Thoracic aorta (tissue), 2 donors: ENCODE data around the gene PEPD. TPM values are rescaled to one million over a fixed set of nuclear protein-coding genes. Genes with fewer than 3 reads are reported as not detected.

Experiments used
- ATAC-seq: fragments of 150-250 bp; one replicate; pipeline ENCODE4 v1.8.0; 2017; ENCODE audit warnings: low read depth; ENCODE audit not compliant: insufficient number of reproducible peaks, low FRiP score
- DNase-seq: peaks from one replicate; pipeline ENCODE4 v3.0.0-alpha.2; 2020; ENCODE audit warnings: low spot score
- H3K27ac ChIP-seq, 2 donors: fragments of 200-600 bp; sonication (generic); 1 replicate in 1 of 2; 2 replicates in 1 of 2; pipeline ENCODE4 v1.5.1; 2016; ENCODE audit warnings: mild to moderate bottlenecking in 2 of 2, moderate library complexity in 2 of 2
- H3K27me3 ChIP-seq: fragments of 200-600 bp; sonication (generic); replicated peaks from 2 replicates; pipeline ENCODE4 v1.6.0; 2016; ENCODE audit warnings: mild to moderate bottlenecking; ENCODE audit not compliant: insufficient read depth
- H3K36me3 ChIP-seq: fragments of 200-600 bp; sonication (generic); one replicate; pipeline ENCODE4 v1.5.1; 2016
- H3K4me1 ChIP-seq, 2 donors: fragments of 200-600 bp; sonication (generic); 1 replicate in 1 of 2; 2 replicates in 1 of 2; pipeline versions ENCODE4 v1.5.1 to v1.6.0; 2016; ENCODE audit warnings: low read depth in 2 of 2, mild to moderate bottlenecking in 1 of 2; ENCODE audit not compliant: control insufficient read depth in 1 of 2
- H3K4me3 ChIP-seq: fragments of 200-600 bp; sonication (generic); 2 replicates; pipeline ENCODE4 v1.5.1; 2016; ENCODE audit warnings: mild to moderate bottlenecking
- H3K9me3 ChIP-seq: fragments of 200-600 bp; sonication (generic); 2 replicates; pipeline ENCODE4 v1.5.1; 2016
- CTCF ChIP-seq: fragments of 200-600 bp; sonication (generic); IDR thresholded peaks from one replicate; pipeline ENCODE4 v1.5.1; 2019; ENCODE audit warnings: antibody characterized with exemption
- total RNA-seq, 2 donors: library from RNA; depleted of rRNA; stranded (reverse); fragments of >200 nt; gene quantifications; one replicate each; pipeline versions ENCODE4 v1.1.0 to v1.2.3, GENCODE V29; 2016

The PEPD gene
- total RNA-seq, 2 donors from 2014 or later, result 48.7 to 70.9 TPM

- no peaks in the 10 kb centered on the region for H3K4me1 ChIP-seq
- no peak overlapping the region for H3K27ac ChIP-seq
- H3K36me3 ChIP-seq, result no peaks in the 10 kb centered on the region
- no peaks in the 10 kb centered on the region for H3K9me3 ChIP-seq
- no peak for TF ChIP-seq CTCF
- no peak for ATAC-seq
- H3K4me3 ChIP-seq, result no peak overlapping the region
- H3K27me3 ChIP-seq, result no peaks in the 10 kb centered on the region
- no peak for DNase-seq
These were observed 109.9 kb downstream of the PEPD start for GRCh38 chr19:33411621-33412180.

DNA sequence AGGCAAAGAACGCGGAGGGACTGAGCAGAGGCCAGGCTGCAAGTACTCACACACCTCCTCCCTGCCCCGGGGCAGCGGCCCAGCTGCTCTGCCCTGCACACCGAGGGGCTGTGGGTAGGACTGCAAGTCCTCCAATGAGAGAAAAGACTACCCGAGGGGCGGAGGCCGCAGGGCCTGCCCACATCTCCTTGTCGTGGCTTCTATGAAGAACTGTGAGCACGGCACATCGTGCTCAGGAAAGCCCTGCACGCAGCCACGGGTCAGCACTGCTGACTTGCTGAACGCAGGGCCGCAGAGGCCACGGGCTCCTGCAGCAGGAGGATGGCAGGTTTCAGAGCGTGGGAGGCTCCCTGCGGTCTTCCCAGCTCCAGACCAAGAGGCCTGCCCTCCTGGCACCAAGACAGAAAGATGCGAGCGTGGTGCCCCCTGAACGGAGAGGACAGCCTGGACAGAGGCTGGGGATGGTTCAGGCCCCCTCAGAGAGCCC, 110.6 kb downstream of the PEPD start:
- no peaks in the 10 kb centered on the region for H3K9me3 ChIP-seq
- TF ChIP-seq CTCF, result no peak
- DNase-seq (no peak), ATAC-seq (no peak)
- no peaks in the 10 kb centered on the region for H3K4me1 ChIP-seq
- H3K36me3 ChIP-seq, result no peaks in the 10 kb centered on the region
- no peak overlapping the region for H3K27ac ChIP-seq
- H3K27me3 ChIP-seq, result no peaks in the 10 kb centered on the region
- no peak overlapping the region for H3K4me3 ChIP-seq

DNA sequence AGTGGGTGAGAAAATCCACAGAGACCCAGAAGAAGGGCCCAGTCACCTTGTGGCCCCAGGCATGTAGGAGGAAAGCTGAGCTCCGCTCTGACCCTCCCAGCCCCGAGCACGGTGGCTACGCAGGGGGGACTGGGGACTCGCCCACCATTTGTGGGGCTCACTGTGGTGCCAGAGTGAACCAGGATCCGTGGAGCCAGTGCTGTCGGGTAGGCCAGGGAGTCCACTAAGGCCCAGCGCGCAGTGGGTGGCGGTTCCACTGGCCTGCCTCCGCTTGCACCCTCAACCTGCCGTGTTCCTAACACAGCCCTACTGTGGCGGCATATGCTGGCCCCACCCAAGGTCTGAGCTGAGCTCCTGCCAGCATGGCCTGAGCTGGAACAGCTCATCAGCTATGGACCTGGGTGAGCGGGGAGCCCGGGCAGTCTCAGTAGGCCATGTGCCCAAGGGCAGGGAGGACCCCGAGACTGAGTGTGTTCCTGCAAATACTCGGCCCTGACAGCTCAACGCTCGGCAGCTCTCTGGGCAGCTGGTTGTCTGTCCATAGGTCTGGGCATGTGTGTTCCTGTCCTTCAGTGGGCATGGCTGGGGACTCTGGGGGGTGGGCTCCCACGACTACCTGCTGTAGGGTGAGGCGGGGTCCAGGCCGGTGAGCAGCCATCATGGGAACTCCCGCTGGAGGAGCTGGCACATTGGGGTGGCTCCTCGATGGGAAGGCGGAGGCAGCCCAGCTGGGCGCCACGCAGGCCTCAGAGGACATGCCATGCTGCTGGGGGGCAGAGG, 111.5 kb downstream of the PEPD start:
- Histone ChIP-seq H3K36me3 (no peaks in the 10 kb centered on the region), H3K4me3 (no peak overlapping the region), H3K27ac (no peak overlapping the region), H3K9me3 (no peaks in the 10 kb centered on the region), H3K4me1 (no peaks in the 10 kb centered on the region), H3K27me3 (no peaks in the 10 kb centered on the region)
- no peak for TF ChIP-seq CTCF
- DNase-seq, result no peak
- no peak for ATAC-seq

- Histone ChIP-seq H3K4me1 (no peaks in the 10 kb centered on the region), H3K4me3 (no peak overlapping the region), H3K9me3 (no peaks in the 10 kb centered on the region), H3K27me3 (no peaks in the 10 kb centered on the region), H3K36me3 (no peaks in the 10 kb centered on the region), H3K27ac (no peak overlapping the region)
- TF ChIP-seq CTCF, result no peak
- no peak for ATAC-seq
- no peak for DNase-seq
These were observed 112.8 kb downstream of the PEPD start for GRCh38 chr19:33408538-33409434.

DNA sequence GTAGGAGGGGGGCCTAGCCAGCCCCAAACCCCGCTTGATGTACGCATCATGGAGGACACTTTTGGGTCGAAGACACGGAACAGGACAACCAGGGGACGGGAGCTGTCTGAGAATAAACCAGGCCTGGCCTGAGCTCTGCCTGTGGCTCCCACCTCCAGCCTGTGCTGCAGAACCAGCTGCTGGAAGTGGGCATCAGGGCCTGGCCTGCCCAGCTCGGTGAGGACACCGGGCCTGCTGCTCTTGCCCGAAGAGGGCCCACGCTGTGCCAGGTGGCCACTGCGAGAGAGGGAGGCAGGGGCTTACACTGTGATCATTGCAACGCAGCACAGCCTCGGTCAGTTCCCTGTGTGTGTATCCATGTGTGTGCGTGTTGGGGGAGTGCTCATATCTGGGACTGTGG, 113.5 kb downstream of the PEPD start:
- H3K36me3 ChIP-seq, result no peaks in the 10 kb centered on the region
- H3K4me3 ChIP-seq, result no peak overlapping the region
- H3K27me3 ChIP-seq, result no peaks in the 10 kb centered on the region
- DNase-seq (no peak), ATAC-seq (no peak)
- no peaks in the 10 kb centered on the region for H3K4me1 ChIP-seq
- H3K27ac ChIP-seq, result no peak overlapping the region
- no peaks in the 10 kb centered on the region for H3K9me3 ChIP-seq
- TF ChIP-seq CTCF, result no peak
